Measurements from ENCODE around the gene ADGB. TPM values are rescaled to one million over a fixed set of nuclear protein-coding genes. Genes with fewer than 3 reads are reported as not detected.
A peak's percentile ranks its signal among the peaks of the same experiment; 100 is the strongest.

Gene ADGB
- total and polyA plus RNA-seq, 9 of the 15 experiments (the other 6 are each of a cell fraction or from before 2014, with no cell fraction given): not detected

- TF ChIP-seq ZNF318 (IDR thresholded peaks at IDR 0.05; ENCODE audit: borderline replicate concordance in 1 of 2, low read depth in 1 of 2): no peak
- no peak for TF ChIP-seq HNRNPUL1 (IDR thresholded peaks at IDR 0.05; ENCODE audit: low read length)
- TF ChIP-seq ZNF740 (CRISPR knock-in tag; IDR thresholded peaks at IDR 0.05): no peak
- no peak for TF ChIP-seq ZNF740 (tag; IDR thresholded peaks at IDR 0.05)
- TF ChIP-seq ARID1B (IDR thresholded peaks at IDR 0.05): peak; percentile 67
- TF ChIP-seq NUFIP1 (IDR thresholded peaks at IDR 0.05; ENCODE audit: partially characterized antibody): no peak
- TF ChIP-seq ZC3H8 (IDR thresholded peaks at IDR 0.05): no peak
- TF ChIP-seq ETS1 (conservative IDR thresholded peaks at IDR 0.05; ENCODE audit: control insufficient read depth, low read depth, low read length): peak; percentile 78
- TF ChIP-seq ZNF133 (CRISPR knock-in tag; IDR thresholded peaks at IDR 0.05): no peak
- peak; percentile 78 for TF ChIP-seq KLF1 (tag; IDR thresholded peaks at IDR 0.05)
- no peak for TF ChIP-seq NFRKB (IDR thresholded peaks at IDR 0.05; ENCODE audit: low read depth)
- TF ChIP-seq ZNF436 (CRISPR knock-in tag; IDR thresholded peaks at IDR 0.05): no peak
- TF ChIP-seq GTF2A2 (tag; IDR thresholded peaks at IDR 0.05): no peak
- TF ChIP-seq ZKSCAN8 (CRISPR knock-in tag; IDR thresholded peaks at IDR 0.05): no peak
- no peak for TF ChIP-seq MYNN (IDR thresholded peaks at IDR 0.05)
- no peak for TF ChIP-seq MYNN (CRISPR knock-in tag; IDR thresholded peaks at IDR 0.05)
- TF ChIP-seq FOXK2 (conservative IDR thresholded peaks at IDR 0.05 in 1 of 2, IDR thresholded peaks at IDR 0.05 in 1 of 2; ENCODE audit: low read depth in 2 of 2): peak; percentile 66 to 75
- no peak for TF ChIP-seq JUND (IDR thresholded peaks at IDR 0.05; ENCODE audit: borderline replicate concordance, low read depth, low read length)
- TF ChIP-seq JUND (tag; IDR thresholded peaks at IDR 0.05; ENCODE audit: borderline replicate concordance, low read depth, low read length): no peak; the same call in 2 of the 3 replicates
Measured at GRCh38 chr6:146770965-146771735, 172.4 kb downstream of the ADGB start (continued).
